D721Med (cell line): ENCODE results near the gene SLC52A1.

ENCODE experiments used
- DNase-seq: peaks from one replicate; pipeline ENCODE4 v3.0.0; 2011; ENCODE audit warnings: low spot score; ENCODE audit not compliant: insufficient read length
- FAIRE-seq: peaks from 2 replicates; lab custom pipeline; 2011; peaks lifted over from hg19 to GRCh38; lab: Jason Lieb, UNC
- CTCF ChIP-seq: IDR thresholded peaks from 2 replicates; pipeline ENCODE4 v1.5.1; 2012; ENCODE audit warnings: mild to moderate bottlenecking, control low read depth; ENCODE audit not compliant: insufficient read depth; ENCODE audit errors: missing control alignments

SLC52A1 gene

GRCh38 chr17:4986951-4987766 lies 48.1 kb downstream of the SLC52A1 start, which contains the start of gene CAMTA2:
CAMTA2 (minus strand) TSS chr17:4987675; CDS start chr17:4986222, 1,453 bp downstream.
- TF ChIP-seq CTCF: peak; percentile 38
- DNase-seq: peak; percentile 93
- no peak for FAIRE-seq

GRCh38 chr17:4986403-4986802 lies 48.8 kb downstream of the SLC52A1 start:
- TF ChIP-seq CTCF: no peak
- DNase-seq: no peak
- no peak for FAIRE-seq
